GM06990 (cell line): ENCODE results near the gene TRMT1L.

Experiments used
- DNase-seq: peaks from one replicate; pipeline ENCODE4 v3.0.0-alpha.2; 2011; ENCODE audit not compliant: insufficient read length; ENCODE audit errors: extremely low read depth
- H3K27me3 ChIP-seq: replicated peaks from 2 replicates; pipeline ENCODE4 v1.6.0; 2011; ENCODE audit warnings: low read length; ENCODE audit not compliant: control insufficient read depth, insufficient read depth
- H3K36me3 ChIP-seq: 2 replicates; pipeline ENCODE4 v1.5.1; 2011; ENCODE audit warnings: low read length; ENCODE audit not compliant: control insufficient read depth, insufficient read depth
- H3K4me3 ChIP-seq: replicated peaks from 2 replicates; pipeline ENCODE4 v1.5.1; 2011; ENCODE audit warnings: low read depth, mild to moderate bottlenecking, control low read depth, low read length
- CTCF ChIP-seq: IDR thresholded peaks from 2 replicates; pipeline ENCODE4 v1.5.1; 2011; ENCODE audit warnings: low read length, control low read depth, mild to moderate bottlenecking, inconsistent platforms; ENCODE audit not compliant: insufficient read depth, poor library complexity, severe bottlenecking

The TRMT1L gene

GRCh38 chr1:185139246-185139645, 17.5 kb downstream of the TRMT1L start:
- H3K4me3 ChIP-seq, result no peak overlapping the region
- H3K27me3 ChIP-seq, result no peaks in the 10 kb centered on the region
- no peak for DNase-seq
- H3K36me3 ChIP-seq, result no peaks in the 10 kb centered on the region
- no peak for TF ChIP-seq CTCF

DNA sequence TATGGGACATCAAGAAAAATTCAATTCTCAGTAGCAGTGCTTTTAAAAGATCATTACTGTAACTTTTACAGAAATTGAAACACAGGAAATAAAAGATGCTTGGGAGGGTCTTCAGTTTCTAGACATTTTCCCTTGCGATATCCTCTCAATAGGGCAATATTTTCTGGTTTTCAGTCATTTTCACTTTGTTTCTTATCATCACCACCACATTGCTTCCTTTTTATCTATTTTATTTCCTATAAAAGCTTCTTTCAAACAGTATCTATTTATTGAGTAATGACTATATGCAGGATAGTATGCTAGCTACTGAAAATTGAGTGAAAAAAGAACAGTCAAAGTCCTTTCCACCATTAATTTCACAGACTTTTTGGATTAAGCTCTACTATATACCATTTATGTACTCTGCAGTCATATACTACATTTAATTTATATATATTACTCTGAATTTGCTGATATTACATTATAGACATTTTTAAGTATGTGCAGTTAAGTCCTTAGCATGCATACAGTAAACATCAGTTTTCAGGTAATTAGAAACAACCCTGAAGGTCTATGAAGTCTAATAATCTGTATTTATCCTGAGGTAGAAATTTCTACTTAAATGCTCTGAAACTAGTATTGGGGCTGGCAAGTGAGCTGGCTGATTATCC, 18.7 kb downstream of the TRMT1L start:
- H3K36me3 ChIP-seq, result no peaks in the 10 kb centered on the region
- no peak overlapping the region for H3K4me3 ChIP-seq
- no peak for DNase-seq
- no peaks in the 10 kb centered on the region for H3K27me3 ChIP-seq
- no peak for TF ChIP-seq CTCF

GRCh38 chr1:185132534-185132933, 24.2 kb downstream of the TRMT1L start:
- DNase-seq, result no peak
- H3K27me3 ChIP-seq, result no peaks in the 10 kb centered on the region
- TF ChIP-seq CTCF, result no peak

DNA sequence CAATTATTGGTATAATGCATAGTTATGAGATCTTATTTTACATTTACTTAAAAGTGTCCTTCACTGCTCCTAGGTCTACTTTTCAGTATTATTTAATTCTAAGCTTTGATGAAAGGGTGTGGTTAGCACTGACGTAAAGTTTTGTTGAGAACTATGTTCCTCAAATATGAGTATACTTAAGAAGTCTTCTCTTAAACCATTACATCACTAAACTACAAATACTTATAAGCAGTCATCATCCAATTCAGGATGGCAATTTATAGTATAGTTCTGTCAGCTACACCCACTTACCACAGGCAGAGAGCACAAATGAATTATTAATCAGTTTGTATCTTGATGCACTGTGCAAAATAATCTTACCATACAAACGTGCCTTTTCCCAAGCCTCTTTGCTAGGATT, 27.0 kb downstream of the TRMT1L start:
- Histone ChIP-seq H3K36me3 (peaks cover 1% of the 10 kb centered on the region), H3K4me3 (no peak overlapping the region), H3K27me3 (no peaks in the 10 kb centered on the region)
- DNase-seq, result no peak
- no peak for TF ChIP-seq CTCF

More at GRCh38 chr1:185132534-185132933, 24.2 kb downstream of the TRMT1L start:
- Histone ChIP-seq H3K36me3 (peaks cover 1% of the 10 kb centered on the region; the same call in 1 of the 2 replicates), H3K4me3 (no peak overlapping the region)

DNA sequence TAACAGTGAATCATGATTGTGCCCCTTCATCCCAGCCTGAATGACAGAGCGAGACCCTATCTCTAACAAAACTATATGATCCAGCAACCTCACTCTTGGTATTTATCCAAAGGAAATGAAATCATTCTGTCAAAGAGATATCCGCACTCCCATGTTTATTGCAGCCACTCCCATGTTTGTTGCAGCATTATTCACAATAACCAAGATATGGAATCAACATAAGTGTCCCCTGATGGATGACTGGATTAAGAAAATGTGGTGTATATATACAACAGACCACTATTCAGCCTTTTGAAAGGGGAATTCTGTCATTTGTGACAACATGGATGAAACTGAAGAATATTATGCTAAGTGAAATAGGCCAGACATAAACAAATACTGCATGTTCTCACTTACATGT, 44.4 kb downstream of the TRMT1L start:
- Histone ChIP-seq H3K27me3 (no peaks in the 10 kb centered on the region), H3K4me3 (no peak overlapping the region), H3K36me3 (no peaks in the 10 kb centered on the region; the same call in none of the 2 replicates)
- no peak for TF ChIP-seq CTCF
- DNase-seq, result no peak

- H3K36me3 ChIP-seq, result no peaks in the 10 kb centered on the region; the same call in 1 of the 2 replicates
- no peak for DNase-seq
- H3K4me3 ChIP-seq, result no peak overlapping the region
- TF ChIP-seq CTCF, result no peak
- H3K27me3 ChIP-seq, result no peaks in the 10 kb centered on the region
These were observed 44.9 kb downstream of the TRMT1L start for GRCh38 chr1:185111873-185112272.
